IPS-18c (cell line): ENCODE measurements around the gene TDP2.
A peak's percentile ranks its signal among the peaks of the same experiment; 100 is the strongest.
"Not testable (repeated sequence)": the region's sequence is repeated elsewhere in the genome, so short reads cannot be mapped to it uniquely, and the experiment has no call there.

Source experiments
- H3K4me3 ChIP-seq: 2 replicates; pipeline ENCODE4 v1.7.0; 2013; ENCODE audit warnings: low read depth, mild to moderate bottlenecking, low read length, moderate library complexity; ENCODE audit not compliant: insufficient read depth
- H3K9me3 ChIP-seq: one replicate; pipeline ENCODE4 v1.6.1; 2013; ENCODE audit warnings: mild to moderate bottlenecking, low read length, moderate library complexity; ENCODE audit not compliant: control insufficient read depth, insufficient read depth

The TDP2 gene, protein sequence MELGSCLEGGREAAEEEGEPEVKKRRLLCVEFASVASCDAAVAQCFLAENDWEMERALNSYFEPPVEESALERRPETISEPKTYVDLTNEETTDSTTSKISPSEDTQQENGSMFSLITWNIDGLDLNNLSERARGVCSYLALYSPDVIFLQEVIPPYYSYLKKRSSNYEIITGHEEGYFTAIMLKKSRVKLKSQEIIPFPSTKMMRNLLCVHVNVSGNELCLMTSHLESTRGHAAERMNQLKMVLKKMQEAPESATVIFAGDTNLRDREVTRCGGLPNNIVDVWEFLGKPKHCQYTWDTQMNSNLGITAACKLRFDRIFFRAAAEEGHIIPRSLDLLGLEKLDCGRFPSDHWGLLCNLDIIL

DNA sequence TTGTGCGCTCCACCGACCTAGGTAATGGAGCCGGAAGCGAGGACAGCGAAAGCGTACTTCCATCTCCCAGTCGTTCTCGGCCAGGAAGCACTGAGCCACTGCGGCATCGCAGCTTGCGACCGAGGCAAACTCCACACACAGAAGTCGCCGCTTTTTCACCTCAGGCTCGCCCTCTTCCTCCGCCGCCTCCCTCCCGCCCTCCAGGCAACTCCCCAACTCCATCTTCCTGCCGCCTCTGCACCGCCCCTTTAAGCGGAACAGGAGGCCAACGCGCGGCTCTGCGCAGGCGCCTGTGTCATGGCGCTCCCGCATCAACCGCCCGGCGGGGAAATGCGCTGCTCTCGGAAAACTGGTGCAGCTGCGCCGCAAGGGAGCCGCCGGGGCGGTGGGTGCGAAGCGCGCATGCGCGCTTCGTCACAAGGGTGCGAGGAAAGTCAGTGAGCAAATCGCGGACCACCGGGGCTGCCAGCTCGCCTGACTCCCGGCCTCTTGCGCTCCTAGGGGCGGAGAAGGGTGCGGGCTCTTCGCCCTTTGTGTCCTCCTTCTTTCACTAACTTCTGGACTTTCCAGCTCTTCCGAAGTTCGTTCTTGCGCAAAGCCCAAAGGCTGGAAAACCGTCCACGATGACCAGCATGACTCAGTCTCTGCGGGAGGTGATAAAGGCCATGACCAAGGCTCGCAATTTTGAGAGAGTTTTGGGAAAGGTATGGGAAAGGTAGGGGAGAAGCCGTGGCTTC, at the start of gene TDP2, which contains the start of gene ACOT13:
TDP2 (minus strand) TSS at position 259 of the 737 bp plus-strand sequence; CDS start at position 222, 37 bp downstream.
ACOT13 (plus strand) TSS at position 437 of the 737 bp plus-strand sequence; CDS start at position 624, 187 bp downstream.
- H3K4me3 ChIP-seq, result peak within 1 kb of the TSS; percentile 83
- H3K9me3 ChIP-seq, result peaks cover 5% of the 10 kb centered on the region

DNA sequence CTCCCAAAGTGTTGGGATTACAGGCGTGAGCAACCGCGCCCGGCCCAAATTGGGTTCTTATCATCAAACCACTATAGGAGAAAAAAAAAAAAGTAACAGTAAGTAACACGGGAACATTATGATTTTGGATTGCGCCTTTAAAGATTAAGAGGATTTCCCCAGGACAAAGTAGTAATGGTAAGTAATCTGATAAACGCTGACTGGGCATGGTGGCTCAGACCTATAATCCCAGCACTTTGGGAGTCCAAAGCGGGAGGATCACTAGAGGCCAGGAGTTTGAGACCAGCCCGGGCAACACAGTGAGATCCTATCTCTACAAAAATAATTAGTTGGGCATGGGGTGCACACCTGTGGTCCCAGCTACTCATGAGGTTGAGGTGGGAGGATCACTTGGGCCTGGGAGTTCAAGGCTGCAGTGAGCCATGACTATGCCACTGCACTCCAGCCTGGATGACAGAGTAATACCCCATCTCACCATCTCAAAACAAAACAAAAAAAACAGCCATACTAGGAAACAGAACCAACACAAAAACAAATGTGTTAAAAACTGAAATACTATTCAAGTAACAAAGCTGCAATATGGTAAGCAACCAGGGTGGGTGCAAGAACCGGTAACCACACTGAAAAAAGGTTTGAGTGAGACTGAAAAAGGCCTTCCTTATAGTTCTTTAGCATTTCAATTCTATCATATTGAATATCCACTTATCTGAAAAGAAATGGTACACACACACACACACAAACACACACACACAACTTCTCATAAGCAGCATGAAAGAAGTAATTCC, 44.0 kb upstream of the TDP2 start:
- no peak overlapping the region for H3K4me3 ChIP-seq
- no peaks in the 10 kb centered on the region for H3K9me3 ChIP-seq

- Histone ChIP-seq H3K4me3 (no peak overlapping the region), H3K9me3 (no peaks in the 10 kb centered on the region)
Observed at GRCh38 chr6:24709014-24709711, 42.5 kb upstream of the TDP2 start.

GRCh38 chr6:24708612-24709011, 41.9 kb upstream of the TDP2 start:
- no peak overlapping the region for H3K4me3 ChIP-seq
- H3K9me3 ChIP-seq, result no peaks in the 10 kb centered on the region

DNA sequence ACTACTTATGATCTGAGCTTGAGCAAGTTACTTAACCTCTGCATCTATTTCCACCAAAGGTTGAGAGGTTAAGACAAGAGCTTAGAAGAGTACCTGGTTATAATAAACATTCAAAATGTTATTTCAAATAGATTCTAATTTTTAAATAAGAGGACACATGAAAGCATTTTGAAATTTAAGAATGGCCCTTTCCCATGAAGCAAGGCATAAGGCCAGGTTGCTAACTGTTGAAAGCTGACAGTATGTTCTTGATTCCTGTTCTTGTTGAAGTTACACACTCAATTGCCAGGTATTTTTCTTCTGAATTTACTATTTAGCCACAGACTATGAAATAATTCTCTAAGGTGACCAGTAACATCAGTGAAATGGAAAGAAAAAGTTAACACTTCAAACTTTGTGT, 37.8 kb upstream of the TDP2 start:
- no peak overlapping the region for H3K4me3 ChIP-seq
- H3K9me3 ChIP-seq, result no peaks in the 10 kb centered on the region

DNA sequence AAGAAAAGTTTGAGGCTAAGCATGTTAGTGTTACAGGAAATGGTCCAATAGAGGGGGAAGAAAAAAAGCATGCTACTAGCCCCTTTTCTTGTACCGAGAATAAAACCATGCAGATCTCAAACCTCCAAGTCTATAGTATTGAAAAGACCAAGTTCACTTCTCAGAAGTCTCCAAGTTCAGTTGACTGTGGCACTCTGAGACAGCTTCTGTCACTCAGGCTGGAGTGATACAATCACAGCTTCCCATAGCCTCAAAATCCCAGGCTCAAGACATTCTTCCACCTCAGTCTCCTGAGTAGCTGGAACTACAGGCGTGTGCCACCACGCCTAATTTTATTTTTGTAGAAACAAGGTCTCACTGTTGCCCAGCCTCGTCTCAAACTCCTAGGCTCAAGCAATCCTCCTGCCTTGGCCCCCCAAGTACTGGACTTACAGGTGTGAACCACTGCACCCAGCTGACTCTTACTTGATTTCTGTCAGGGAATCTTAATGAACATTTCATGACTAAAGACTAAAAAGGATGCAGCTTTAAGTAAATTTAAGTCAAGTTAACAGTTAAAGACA, 36.1 kb upstream of the TDP2 start:
- H3K4me3 ChIP-seq, result no peak overlapping the region
- H3K9me3 ChIP-seq, result no peaks in the 10 kb centered on the region

DNA sequence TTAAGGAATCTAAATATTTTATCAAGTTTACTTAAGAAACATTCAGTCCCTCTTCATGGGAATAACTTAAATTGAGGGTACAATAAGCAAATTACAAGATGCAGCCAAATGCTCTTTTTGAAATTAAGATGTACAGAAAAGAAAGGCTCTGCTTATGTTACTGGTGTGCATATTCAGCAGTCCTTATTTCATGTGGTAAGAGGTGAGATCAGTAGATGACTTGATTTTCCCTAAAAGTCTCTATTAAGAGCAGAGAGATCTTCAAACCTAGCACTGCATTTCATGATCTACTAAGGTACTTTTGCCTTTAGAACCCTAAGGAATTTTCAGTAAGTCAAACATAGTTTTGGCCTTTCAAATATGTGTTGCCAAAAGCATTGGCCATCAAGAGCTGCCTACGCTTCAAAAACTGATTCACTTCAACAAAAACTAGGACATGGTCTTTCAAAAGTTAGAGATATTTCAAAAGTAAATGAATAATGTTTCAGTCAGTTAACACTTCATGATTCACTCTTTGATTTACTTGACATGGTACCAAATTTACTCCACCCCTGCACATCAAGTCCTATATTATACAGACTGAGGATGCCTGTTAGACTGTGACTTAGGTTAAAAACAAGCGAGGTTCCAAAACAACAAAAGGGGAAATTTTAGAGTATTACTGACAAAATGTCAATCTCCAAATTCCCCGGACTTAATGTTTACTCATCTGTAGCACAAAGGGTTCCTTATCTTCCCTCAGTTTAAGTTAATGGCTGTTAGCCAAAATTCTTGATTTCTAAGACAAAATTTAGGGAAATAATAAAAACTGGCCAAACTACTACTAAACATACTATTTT, 33.0 kb upstream of the TDP2 start:
- Histone ChIP-seq H3K9me3 (no peaks in the 10 kb centered on the region), H3K4me3 (no peak overlapping the region)

DNA sequence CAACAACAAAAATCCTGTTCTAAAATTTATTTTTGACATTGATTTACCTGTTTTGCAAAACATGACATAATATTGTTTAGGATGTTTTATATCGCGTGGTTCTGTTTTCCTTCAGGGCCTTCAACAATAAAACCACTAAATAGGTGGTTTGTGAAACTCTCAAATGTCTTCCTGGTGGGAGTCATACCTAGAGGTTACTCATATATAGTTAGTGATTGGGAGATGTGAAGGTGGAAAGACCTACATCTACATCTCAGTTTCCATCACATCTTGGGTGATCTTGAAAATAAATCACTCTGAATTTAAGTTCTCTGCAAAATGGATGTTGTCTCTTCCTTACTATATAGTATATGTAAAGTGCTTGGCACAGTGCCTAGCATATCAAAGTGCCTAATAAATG, 29.4 kb upstream of the TDP2 start:
- Histone ChIP-seq H3K4me3 (no peak overlapping the region), H3K9me3 (no peaks in the 10 kb centered on the region)

DNA sequence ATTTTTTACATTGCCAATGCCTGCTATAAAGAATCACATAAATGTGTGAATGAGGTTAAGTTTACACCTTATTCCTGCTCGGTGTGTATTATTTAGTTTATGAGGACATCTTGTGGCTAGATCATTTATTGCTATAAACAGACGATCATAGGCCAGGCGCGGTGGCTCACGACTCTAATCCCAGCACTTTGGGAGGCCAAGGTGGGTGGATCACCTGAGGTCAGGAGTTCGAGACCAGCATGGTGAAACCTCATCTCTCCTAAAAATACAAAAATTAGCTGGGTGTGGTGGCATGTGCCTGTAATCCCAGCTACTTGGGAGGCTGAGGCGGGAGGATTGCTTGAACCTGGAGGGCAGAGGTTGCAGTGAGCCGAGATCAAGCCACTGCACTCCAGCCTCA, 28.9 kb upstream of the TDP2 start:
- H3K9me3 ChIP-seq, H3K4me3 ChIP-seq: not testable (repeated sequence)

- no peaks in the 10 kb centered on the region for H3K9me3 ChIP-seq
Observed at GRCh38 chr6:24694198-24694597, 27.5 kb upstream of the TDP2 start.

GRCh38 chr6:24692848-24693592, 26.3 kb upstream of the TDP2 start:
- no peak overlapping the region for H3K4me3 ChIP-seq
- H3K9me3 ChIP-seq, result no peaks in the 10 kb centered on the region

More at GRCh38 chr6:24694198-24694597, 27.5 kb upstream of the TDP2 start:
- H3K4me3 ChIP-seq, result no peak overlapping the region

DNA sequence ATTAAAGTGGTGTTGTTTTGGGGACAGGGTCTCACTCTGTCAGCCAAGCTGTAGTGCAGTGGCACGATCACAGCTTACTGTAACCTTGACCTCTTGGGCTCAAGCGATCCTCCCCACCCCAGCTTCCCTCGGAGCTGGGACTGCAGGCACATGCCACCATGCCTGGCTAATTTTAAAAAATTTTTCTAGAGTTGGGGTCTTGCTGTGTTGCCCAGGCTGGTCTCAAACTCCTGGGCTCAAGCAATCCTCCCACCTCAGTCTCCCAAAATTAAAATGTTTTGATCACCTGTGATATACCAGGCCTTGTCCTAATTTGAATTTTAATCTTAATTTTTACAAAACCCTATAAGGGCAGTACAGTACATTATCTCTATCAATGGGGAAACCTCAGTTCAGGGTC, 25.7 kb upstream of the TDP2 start:
- H3K9me3 ChIP-seq, result no peaks in the 10 kb centered on the region
- no peak overlapping the region for H3K4me3 ChIP-seq

DNA sequence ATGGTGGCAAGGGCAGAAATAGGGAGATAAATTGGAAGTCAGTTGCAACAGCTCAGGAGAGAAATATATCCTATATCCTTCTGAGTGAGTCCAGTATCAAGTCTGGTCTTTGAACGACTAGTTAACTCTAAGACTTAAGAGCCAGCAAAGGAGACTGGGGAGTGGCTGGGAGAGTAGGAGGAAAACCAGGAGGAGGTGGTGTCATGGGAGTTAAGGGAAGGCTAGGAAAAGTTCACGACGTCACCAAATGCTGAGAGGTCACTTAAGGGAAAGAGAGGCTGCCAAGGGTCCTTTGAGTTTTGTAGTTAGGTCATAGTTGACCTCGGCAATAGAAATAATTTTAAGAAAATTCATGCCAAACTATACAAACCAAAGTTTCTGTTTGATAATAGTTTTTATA, 25.3 kb upstream of the TDP2 start:
- no peak overlapping the region for H3K4me3 ChIP-seq

GRCh38 chr6:24691550-24691949, 24.9 kb upstream of the TDP2 start:
- H3K4me3 ChIP-seq, result no peak overlapping the region
- H3K9me3 ChIP-seq, result no peaks in the 10 kb centered on the region

More for the DNA sequence above, 25.3 kb upstream of the TDP2 start:
- H3K9me3 ChIP-seq, result no peaks in the 10 kb centered on the region

- no peak overlapping the region for H3K4me3 ChIP-seq
Observed at GRCh38 chr6:24690593-24690992, 23.9 kb upstream of the TDP2 start.

More at GRCh38 chr6:24690593-24690992, 23.9 kb upstream of the TDP2 start:
- no peaks in the 10 kb centered on the region for H3K9me3 ChIP-seq
